ENCODE results near the gene GFRAL.

The GFRAL gene

GRCh38 chr6:55377150-55377549 is 49.9 kb downstream of the GFRAL start:
- Histone ChIP-seq H3K4me1 (no peaks in the 10 kb centered on the region), H3K36me3 (no peaks in the 10 kb centered on the region), H3K27ac (no peak overlapping the region), H3K27me3 (no peaks in the 10 kb centered on the region), H3K9me3 (no peaks in the 10 kb centered on the region), H3K4me3 (no peak overlapping the region)
- no peak for DNase-seq
- intact Hi-C loops (cut with DNase I; ENCODE audit: low total_unique reads): no loop called here
- TF ChIP-seq, protein P1, sequence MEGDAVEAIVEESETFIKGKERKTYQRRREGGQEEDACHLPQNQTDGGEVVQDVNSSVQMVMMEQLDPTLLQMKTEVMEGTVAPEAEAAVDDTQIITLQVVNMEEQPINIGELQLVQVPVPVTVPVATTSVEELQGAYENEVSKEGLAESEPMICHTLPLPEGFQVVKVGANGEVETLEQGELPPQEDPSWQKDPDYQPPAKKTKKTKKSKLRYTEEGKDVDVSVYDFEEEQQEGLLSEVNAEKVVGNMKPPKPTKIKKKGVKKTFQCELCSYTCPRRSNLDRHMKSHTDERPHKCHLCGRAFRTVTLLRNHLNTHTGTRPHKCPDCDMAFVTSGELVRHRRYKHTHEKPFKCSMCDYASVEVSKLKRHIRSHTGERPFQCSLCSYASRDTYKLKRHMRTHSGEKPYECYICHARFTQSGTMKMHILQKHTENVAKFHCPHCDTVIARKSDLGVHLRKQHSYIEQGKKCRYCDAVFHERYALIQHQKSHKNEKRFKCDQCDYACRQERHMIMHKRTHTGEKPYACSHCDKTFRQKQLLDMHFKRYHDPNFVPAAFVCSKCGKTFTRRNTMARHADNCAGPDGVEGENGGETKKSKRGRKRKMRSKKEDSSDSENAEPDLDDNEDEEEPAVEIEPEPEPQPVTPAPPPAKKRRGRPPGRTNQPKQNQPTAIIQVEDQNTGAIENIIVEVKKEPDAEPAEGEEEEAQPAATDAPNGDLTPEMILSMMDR (IDR thresholded peaks at IDR 0.05): no peak

GRCh38 chr6:55379471-55379870 is 52.2 kb downstream of the GFRAL start:
- H3K36me3 ChIP-seq: no peaks in the 10 kb centered on the region
- TF ChIP-seq, protein P1 (IDR thresholded peaks at IDR 0.05): no peak
- H3K27ac ChIP-seq: no peak overlapping the region
- intact Hi-C loops (cut with DNase I; ENCODE audit: low total_unique reads): no loop called here
- H3K4me3 ChIP-seq: no peak overlapping the region
- no peaks in the 10 kb centered on the region for H3K9me3 ChIP-seq
- H3K4me1 ChIP-seq: no peaks in the 10 kb centered on the region
- no peaks in the 10 kb centered on the region for H3K27me3 ChIP-seq
- DNase-seq: no peak

DNA sequence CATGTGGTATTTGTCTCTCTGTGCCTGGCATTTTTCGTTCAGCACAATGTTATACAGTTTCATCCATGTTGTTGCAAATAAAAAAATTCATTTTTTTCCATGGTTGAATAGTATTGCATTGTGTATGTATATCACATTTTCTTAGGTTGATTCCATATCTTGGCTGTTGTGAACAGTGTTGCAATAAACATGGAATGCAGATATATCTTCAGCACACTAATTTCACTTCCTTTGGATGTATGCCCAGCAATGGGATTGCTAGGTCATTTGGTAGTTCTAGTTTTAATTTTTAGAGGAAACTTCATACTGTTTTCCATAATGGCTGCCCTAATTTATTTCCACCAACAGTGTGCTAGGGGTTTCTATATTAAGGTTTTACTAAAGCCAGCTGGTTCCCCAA is 52.6 kb downstream of the GFRAL start:
- Histone ChIP-seq H3K36me3 (no peaks in the 10 kb centered on the region), H3K4me1 (no peaks in the 10 kb centered on the region), H3K9me3 (no peaks in the 10 kb centered on the region), H3K27me3 (no peaks in the 10 kb centered on the region), H3K4me3 (no peak overlapping the region), H3K27ac (no peak overlapping the region)
- intact Hi-C loops (cut with DNase I; ENCODE audit: low total_unique reads): no loop called here
- TF ChIP-seq, protein P1 (IDR thresholded peaks at IDR 0.05): no peak
- no peak for DNase-seq

DNA sequence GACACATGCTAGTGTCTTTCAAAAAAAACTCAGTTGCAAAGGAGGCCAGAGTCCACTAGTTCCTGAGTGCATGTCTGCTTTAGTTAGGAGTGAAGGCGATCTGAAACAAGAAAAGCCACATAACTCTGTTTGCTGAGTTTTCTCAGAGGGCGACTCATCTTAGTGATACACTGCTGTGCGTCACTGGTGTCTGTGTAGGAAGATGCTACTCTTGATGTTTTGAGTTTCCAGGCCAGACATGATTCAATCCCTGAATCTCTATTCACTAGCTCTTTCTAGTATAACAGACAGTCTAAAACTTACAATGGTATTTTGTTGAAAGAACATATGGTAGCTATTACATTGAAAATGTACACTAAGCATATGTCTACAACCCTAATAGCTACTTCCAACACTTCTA is 60.9 kb downstream of the GFRAL start:
- Histone ChIP-seq H3K36me3 (no peaks in the 10 kb centered on the region), H3K9me3 (no peaks in the 10 kb centered on the region), H3K27me3 (no peaks in the 10 kb centered on the region), H3K4me1 (no peaks in the 10 kb centered on the region), H3K27ac (no peak overlapping the region), H3K4me3 (no peak overlapping the region)
- intact Hi-C loops (cut with DNase I; ENCODE audit: low total_unique reads): no loop called here
- TF ChIP-seq, protein P1 (IDR thresholded peaks at IDR 0.05): no peak
- DNase-seq: no peak

GRCh38 chr6:55395871-55396270 is 68.6 kb downstream of the GFRAL start:
- DNase-seq: no peak
- TF ChIP-seq, protein P1 (IDR thresholded peaks at IDR 0.05): no peak
- no peaks in the 10 kb centered on the region for H3K36me3 ChIP-seq
- H3K27ac ChIP-seq: no peak overlapping the region
- no peak overlapping the region for H3K4me3 ChIP-seq
- intact Hi-C loops (cut with DNase I; ENCODE audit: low total_unique reads): loop anchor here (5.0 kb wide), 1 partner anchor 786 kb away; no protein-coding TSS in a partner anchor
- no peaks in the 10 kb centered on the region for H3K4me1 ChIP-seq
- no peaks in the 10 kb centered on the region for H3K27me3 ChIP-seq
- H3K9me3 ChIP-seq: no peaks in the 10 kb centered on the region

DNA sequence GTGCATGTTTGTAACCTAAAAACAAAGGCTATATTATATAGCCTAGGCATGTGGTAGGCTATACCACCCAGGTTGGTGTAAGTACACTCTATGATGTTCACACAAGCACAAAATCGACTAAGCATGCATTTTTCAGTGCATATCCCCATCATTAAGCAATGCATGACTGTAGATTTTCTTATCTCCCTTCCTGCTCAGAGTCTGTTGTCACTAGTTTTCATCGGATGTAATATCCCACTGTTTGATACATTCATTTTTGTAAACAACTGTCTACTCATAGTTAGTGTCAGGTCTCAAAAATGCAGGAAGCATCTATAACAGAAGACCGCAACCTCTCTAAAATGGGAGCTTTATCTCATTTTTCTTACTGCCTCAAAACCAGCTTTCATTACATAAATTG is 70.7 kb downstream of the GFRAL start:
- DNase-seq: no peak
- H3K27me3 ChIP-seq: no peaks in the 10 kb centered on the region
- intact Hi-C loops (cut with DNase I; ENCODE audit: low total_unique reads): loop anchor here (5.0 kb wide), 1 partner anchor 784 kb away; no protein-coding TSS in a partner anchor
- H3K4me3 ChIP-seq: no peak overlapping the region
- no peaks in the 10 kb centered on the region for H3K36me3 ChIP-seq
- no peaks in the 10 kb centered on the region for H3K9me3 ChIP-seq
- no peaks in the 10 kb centered on the region for H3K4me1 ChIP-seq
- TF ChIP-seq, protein P1 (IDR thresholded peaks at IDR 0.05): no peak
- no peak overlapping the region for H3K27ac ChIP-seq

All from tibial artery (tissue), 4 donors.